GM12891 (cell line): ENCODE measurements around the gene SIRT6.

Source experiments
- PAX5 ChIP-seq: IDR thresholded peaks from 2 replicates; pipeline ENCODE4 v1.6.1; 2011; ENCODE audit warnings: low read length, moderate library complexity, mild to moderate bottlenecking; ENCODE audit not compliant: insufficient read depth, severe bottlenecking
- POLR2A ChIP-seq: IDR thresholded peaks from 2 replicates; pipeline ENCODE4 v1.6.1; 2011; ENCODE audit warnings: low read depth, low read length, control low read depth
- POLR2AphosphoS5 ChIP-seq: IDR thresholded peaks from 2 replicates; pipeline ENCODE4 v1.6.1; 2011; ENCODE audit warnings: low read depth, low read length, control low read depth
- POU2F2 ChIP-seq: IDR thresholded peaks from 2 replicates; pipeline ENCODE4 v1.6.1; 2011; ENCODE audit warnings: low read depth, mild to moderate bottlenecking, control low read depth, low read length, moderate library complexity
- TAF1 ChIP-seq: IDR thresholded peaks from 2 replicates; pipeline ENCODE4 v1.6.1; 2011; ENCODE audit warnings: low read depth, low read length, control low read depth

DNA sequence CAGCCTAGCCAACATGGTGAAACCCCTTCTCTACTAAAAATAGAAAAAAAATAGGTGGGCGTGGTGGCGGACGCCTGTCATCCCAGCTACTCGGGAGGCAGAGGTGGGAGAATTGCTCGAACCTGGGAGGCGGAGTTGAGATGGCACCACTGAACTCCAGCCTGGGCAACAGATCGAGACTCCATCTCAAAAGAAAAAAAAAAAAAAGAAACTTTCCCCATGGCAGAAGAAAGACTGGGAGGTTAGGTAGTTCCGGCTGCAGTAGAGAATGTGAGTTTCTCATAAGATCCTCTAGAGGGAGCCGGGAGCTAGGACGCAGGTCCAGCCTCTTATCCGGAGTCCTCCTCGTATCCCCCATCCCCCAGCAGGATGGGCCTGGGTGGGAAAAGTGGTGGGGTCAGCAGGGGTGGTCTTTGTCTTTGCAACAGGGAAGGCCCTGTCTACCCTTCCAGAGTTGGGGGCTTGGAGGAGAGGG, 42.1 kb downstream of the SIRT6 start:
- TF ChIP-seq POLR2A (no peak), POLR2AphosphoS5 (no peak), TAF1 (no peak), PAX5 (no peak), POU2F2 (no peak)
